Liver (tissue), 3 donors: ENCODE measurements around the gene CELSR1.

Experiments used
- FOXA1 ChIP-seq: IDR thresholded peaks from 2 replicates; pipeline ENCODE4 v1.6.1; 2016; ENCODE audit warnings: antibody characterized with exemption
- GABPA ChIP-seq, 2 donors: IDR thresholded peaks in 1 of 2; conservative IDR thresholded peaks in 1 of 2; 2 replicates each; pipeline ENCODE4 v1.6.1; 2016; ENCODE audit warnings: antibody characterized with exemption in 2 of 2, mild to moderate bottlenecking in 1 of 2, moderate library complexity in 1 of 2
- JUND ChIP-seq, 2 donors: IDR thresholded peaks; 2 replicates each; pipeline ENCODE4 v1.6.1; 2016; ENCODE audit warnings: antibody characterized with exemption in 2 of 2
- MAX ChIP-seq: IDR thresholded peaks from 2 replicates; pipeline ENCODE4 v1.6.1; 2016; ENCODE audit warnings: antibody characterized with exemption
- NR2F2 ChIP-seq: IDR thresholded peaks from 2 replicates; pipeline ENCODE4 v1.6.1; 2016; ENCODE audit warnings: antibody characterized with exemption
- RAD21 ChIP-seq, 2 donors: IDR thresholded peaks; 2 replicates each; pipeline ENCODE4 v1.6.1; 2016; ENCODE audit warnings: antibody characterized with exemption in 2 of 2, mild to moderate bottlenecking in 2 of 2
- SP1 ChIP-seq: IDR thresholded peaks from 2 replicates; pipeline ENCODE4 v1.6.1; 2018; ENCODE audit warnings: antibody characterized with exemption, mild to moderate bottlenecking
- TAF1 ChIP-seq: conservative IDR thresholded peaks from 2 replicates; pipeline ENCODE4 v1.6.1; 2016; ENCODE audit warnings: antibody characterized with exemption, mild to moderate bottlenecking
- YY1 ChIP-seq: IDR thresholded peaks from 2 replicates; pipeline ENCODE4 v1.6.1; 2016; ENCODE audit warnings: antibody characterized with exemption, mild to moderate bottlenecking
- TF ChIP-seq, protein P1 (sequence below): fragments of 150-350 bp; IDR thresholded peaks from 2 replicates; pipeline ENCODE4 v1.5.1; 2017; ENCODE audit warnings: improper control_type of control experiment, low read depth, low read length; ENCODE audit not compliant: missing input control
- TF ChIP-seq, protein P2 (sequence below): IDR thresholded peaks from 2 replicates; pipeline ENCODE4 v1.6.1; 2016; ENCODE audit warnings: antibody characterized with exemption
- TF ChIP-seq, protein P3 (sequence below): IDR thresholded peaks from 2 replicates; pipeline ENCODE4 v1.6.1; 2016; ENCODE audit warnings: antibody characterized with exemption, mild to moderate bottlenecking
- TF ChIP-seq, protein P4 (sequence below): IDR thresholded peaks from 2 replicates; pipeline ENCODE4 v1.6.1; 2016; ENCODE audit warnings: antibody characterized with exemption
- donor health status: healthy.
- donor health status: healthy.

GRCh38 chr22:46391486-46392136, 145.8 kb downstream of the CELSR1 start:
- TF ChIP-seq, protein P1, sequence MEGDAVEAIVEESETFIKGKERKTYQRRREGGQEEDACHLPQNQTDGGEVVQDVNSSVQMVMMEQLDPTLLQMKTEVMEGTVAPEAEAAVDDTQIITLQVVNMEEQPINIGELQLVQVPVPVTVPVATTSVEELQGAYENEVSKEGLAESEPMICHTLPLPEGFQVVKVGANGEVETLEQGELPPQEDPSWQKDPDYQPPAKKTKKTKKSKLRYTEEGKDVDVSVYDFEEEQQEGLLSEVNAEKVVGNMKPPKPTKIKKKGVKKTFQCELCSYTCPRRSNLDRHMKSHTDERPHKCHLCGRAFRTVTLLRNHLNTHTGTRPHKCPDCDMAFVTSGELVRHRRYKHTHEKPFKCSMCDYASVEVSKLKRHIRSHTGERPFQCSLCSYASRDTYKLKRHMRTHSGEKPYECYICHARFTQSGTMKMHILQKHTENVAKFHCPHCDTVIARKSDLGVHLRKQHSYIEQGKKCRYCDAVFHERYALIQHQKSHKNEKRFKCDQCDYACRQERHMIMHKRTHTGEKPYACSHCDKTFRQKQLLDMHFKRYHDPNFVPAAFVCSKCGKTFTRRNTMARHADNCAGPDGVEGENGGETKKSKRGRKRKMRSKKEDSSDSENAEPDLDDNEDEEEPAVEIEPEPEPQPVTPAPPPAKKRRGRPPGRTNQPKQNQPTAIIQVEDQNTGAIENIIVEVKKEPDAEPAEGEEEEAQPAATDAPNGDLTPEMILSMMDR = no peak
- TF ChIP-seq GABPA (IDR thresholded peaks at IDR 0.05 in 1 of 2, conservative IDR thresholded peaks at IDR 0.05 in 1 of 2) = no peak
- no peak for TF ChIP-seq JUND (IDR thresholded peaks at IDR 0.05)
- TF ChIP-seq, protein P2, sequence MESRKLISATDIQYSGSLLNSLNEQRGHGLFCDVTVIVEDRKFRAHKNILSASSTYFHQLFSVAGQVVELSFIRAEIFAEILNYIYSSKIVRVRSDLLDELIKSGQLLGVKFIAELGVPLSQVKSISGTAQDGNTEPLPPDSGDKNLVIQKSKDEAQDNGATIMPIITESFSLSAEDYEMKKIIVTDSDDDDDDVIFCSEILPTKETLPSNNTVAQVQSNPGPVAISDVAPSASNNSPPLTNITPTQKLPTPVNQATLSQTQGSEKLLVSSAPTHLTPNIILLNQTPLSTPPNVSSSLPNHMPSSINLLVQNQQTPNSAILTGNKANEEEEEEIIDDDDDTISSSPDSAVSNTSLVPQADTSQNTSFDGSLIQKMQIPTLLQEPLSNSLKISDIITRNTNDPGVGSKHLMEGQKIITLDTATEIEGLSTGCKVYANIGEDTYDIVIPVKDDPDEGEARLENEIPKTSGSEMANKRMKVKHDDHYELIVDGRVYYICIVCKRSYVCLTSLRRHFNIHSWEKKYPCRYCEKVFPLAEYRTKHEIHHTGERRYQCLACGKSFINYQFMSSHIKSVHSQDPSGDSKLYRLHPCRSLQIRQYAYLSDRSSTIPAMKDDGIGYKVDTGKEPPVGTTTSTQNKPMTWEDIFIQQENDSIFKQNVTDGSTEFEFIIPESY = no peak
- TF ChIP-seq SP1 = no peak
- TF ChIP-seq MAX = no peak
- TF ChIP-seq, protein P3, sequence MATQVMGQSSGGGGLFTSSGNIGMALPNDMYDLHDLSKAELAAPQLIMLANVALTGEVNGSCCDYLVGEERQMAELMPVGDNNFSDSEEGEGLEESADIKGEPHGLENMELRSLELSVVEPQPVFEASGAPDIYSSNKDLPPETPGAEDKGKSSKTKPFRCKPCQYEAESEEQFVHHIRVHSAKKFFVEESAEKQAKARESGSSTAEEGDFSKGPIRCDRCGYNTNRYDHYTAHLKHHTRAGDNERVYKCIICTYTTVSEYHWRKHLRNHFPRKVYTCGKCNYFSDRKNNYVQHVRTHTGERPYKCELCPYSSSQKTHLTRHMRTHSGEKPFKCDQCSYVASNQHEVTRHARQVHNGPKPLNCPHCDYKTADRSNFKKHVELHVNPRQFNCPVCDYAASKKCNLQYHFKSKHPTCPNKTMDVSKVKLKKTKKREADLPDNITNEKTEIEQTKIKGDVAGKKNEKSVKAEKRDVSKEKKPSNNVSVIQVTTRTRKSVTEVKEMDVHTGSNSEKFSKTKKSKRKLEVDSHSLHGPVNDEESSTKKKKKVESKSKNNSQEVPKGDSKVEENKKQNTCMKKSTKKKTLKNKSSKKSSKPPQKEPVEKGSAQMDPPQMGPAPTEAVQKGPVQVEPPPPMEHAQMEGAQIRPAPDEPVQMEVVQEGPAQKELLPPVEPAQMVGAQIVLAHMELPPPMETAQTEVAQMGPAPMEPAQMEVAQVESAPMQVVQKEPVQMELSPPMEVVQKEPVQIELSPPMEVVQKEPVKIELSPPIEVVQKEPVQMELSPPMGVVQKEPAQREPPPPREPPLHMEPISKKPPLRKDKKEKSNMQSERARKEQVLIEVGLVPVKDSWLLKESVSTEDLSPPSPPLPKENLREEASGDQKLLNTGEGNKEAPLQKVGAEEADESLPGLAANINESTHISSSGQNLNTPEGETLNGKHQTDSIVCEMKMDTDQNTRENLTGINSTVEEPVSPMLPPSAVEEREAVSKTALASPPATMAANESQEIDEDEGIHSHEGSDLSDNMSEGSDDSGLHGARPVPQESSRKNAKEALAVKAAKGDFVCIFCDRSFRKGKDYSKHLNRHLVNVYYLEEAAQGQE = no peak
- no peak for TF ChIP-seq RAD21 (IDR thresholded peaks at IDR 0.05)
- TF ChIP-seq, protein P4, sequence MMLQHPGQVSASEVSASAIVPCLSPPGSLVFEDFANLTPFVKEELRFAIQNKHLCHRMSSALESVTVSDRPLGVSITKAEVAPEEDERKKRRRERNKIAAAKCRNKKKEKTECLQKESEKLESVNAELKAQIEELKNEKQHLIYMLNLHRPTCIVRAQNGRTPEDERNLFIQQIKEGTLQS = no peak
- TF ChIP-seq YY1 = no peak
- TF ChIP-seq TAF1 = no peak
- no peak for TF ChIP-seq NR2F2
- TF ChIP-seq FOXA1 = no peak
